B cell (primary cell): ENCODE results near the gene PLPP4. TPM values are rescaled to one million over a fixed set of nuclear protein-coding genes. Genes with fewer than 3 reads are reported as not detected.

ENCODE experiments used
- ATAC-seq: fragments of 200-7000 bp; cut with Tn5 transposase; one replicate; pipeline ENCODE4 v1.10.0; 2021; ENCODE audit warnings: low read depth, mild to moderate bottlenecking, moderate number of reproducible peaks, moderate library complexity
- CTCF ChIA-PET: fragments of 350-600 bp; sonication (Branson Sonifier 250); formaldehyde crosslinking; loops from one replicate; lab custom pipeline; 2021; ENCODE audit warnings: antibody characterized with exemption, inconsistent platforms; lab: Charles Lee
- POLR2A ChIA-PET: fragments of 350-600 bp; sonication (Branson Sonifier 250); formaldehyde crosslinking; loops from one replicate; lab custom pipeline; 2021; ENCODE audit warnings: antibody characterized with exemption; lab: Charles Lee
- DNase-seq: peaks from one replicate; pipeline ENCODE4 v3.0.0; 2013
- H2AFZ ChIP-seq: 2 replicates; pipeline ENCODE4 v1.6.1; 2012; ENCODE audit warnings: mild to moderate bottlenecking, low read depth, low read length; ENCODE audit not compliant: insufficient read depth, poor library complexity, severe bottlenecking
- H3K27ac ChIP-seq, 2 donors: 1 replicate in 1 of 2; 2 replicates in 1 of 2; pipeline ENCODE4 v1.5.1; 2012 to 2013; ENCODE audit warnings: low read length in 2 of 2, mild to moderate bottlenecking in 2 of 2, moderate library complexity in 1 of 2
- H3K27me3 ChIP-seq, 4 experiments: fragments of 200-600 bp in 1 of 4; sonication (generic) in 1 of 4; replicated peaks in 1 of 4; 1 replicate in 2 of 4; 2 replicates in 2 of 4; pipeline versions ENCODE4 v1.6.1 to v1.7.0; 2013 to 2016; ENCODE audit warnings: low read length in 3 of 4, mild to moderate bottlenecking in 2 of 4, mixed read lengths in 1 of 4, moderate library complexity in 1 of 4; ENCODE audit not compliant: insufficient read depth in 4 of 4, control insufficient read depth in 3 of 4; ENCODE audit errors: control extremely low read depth in 1 of 4
- H3K36me3 ChIP-seq, 2 experiments: replicated peaks in 1 of 2; 1 replicate in 1 of 2; 2 replicates in 1 of 2; pipeline versions ENCODE4 v1.6.1 to v1.7.1; 2013; ENCODE audit warnings: low read length in 1 of 2; ENCODE audit not compliant: insufficient read depth in 2 of 2, control insufficient read depth in 1 of 2; ENCODE audit errors: control extremely low read depth in 1 of 2, extremely low read depth in 1 of 2
- H3K4me1 ChIP-seq, 2 donors: fragments of 200-600 bp in 1 of 2; sonication (generic) in 1 of 2; 1 replicate in 1 of 2; 2 replicates in 1 of 2; pipeline versions ENCODE4 v1.5.1 to v1.6.1; 2013 to 2017; ENCODE audit warnings: low read length in 2 of 2; ENCODE audit not compliant: control insufficient read depth in 2 of 2, insufficient read depth in 2 of 2
- H3K4me2 ChIP-seq: replicated peaks from 2 replicates; pipeline ENCODE3; 2012; ENCODE audit warnings: mild to moderate bottlenecking, low read depth, low read length; ENCODE audit not compliant: poor library complexity, severe bottlenecking
- H3K4me3 ChIP-seq, 5 experiments: fragments of 200-600 bp in 1 of 5; sonication (generic) in 1 of 5; 1 replicate in 3 of 5; 2 replicates in 2 of 5; pipeline versions ENCODE4 v1.5.1 to v1.7.0; 2011 to 2016; ENCODE audit warnings: low read length in 4 of 5, mild to moderate bottlenecking in 4 of 5, low read depth in 2 of 5, control low read depth in 1 of 5, moderate library complexity in 1 of 5; ENCODE audit not compliant: insufficient read depth in 1 of 5; ENCODE audit errors: control extremely low read depth in 1 of 5, extremely low read depth in 1 of 5
- H3K79me2 ChIP-seq: fragments of 200-600 bp; sonication (generic); one replicate; pipeline ENCODE4 v1.6.0; 2016; ENCODE audit warnings: low read length; ENCODE audit not compliant: control insufficient read depth, insufficient read depth
- H3K9ac ChIP-seq: fragments of 200-600 bp; sonication (generic); 2 replicates; pipeline ENCODE4 v1.6.1; 2017; ENCODE audit warnings: mild to moderate bottlenecking, low read length, moderate library complexity
- H3K9me3 ChIP-seq, 3 donors: one replicate each; pipeline versions ENCODE4 v1.6.1 to v1.7.1; 2013; ENCODE audit warnings: low read length in 2 of 3; ENCODE audit not compliant: control insufficient read depth in 2 of 3, insufficient read depth in 1 of 3; ENCODE audit errors: control extremely low read depth in 1 of 3
- H4K20me1 ChIP-seq: 2 replicates; pipeline ENCODE4 v1.6.0; 2012; ENCODE audit warnings: mild to moderate bottlenecking, low read length; ENCODE audit not compliant: insufficient read depth, control insufficient read depth, poor library complexity, severe bottlenecking
- H3K27ac Mint-ChIP-seq: one replicate; pipeline ENCODE4 v1.8.0; 2021; ENCODE audit warnings: mixed read lengths
- H3K27me3 Mint-ChIP-seq: one replicate; pipeline ENCODE4 v1.8.0; 2021; ENCODE audit warnings: mixed read lengths
- H3K4me1 Mint-ChIP-seq: one replicate; pipeline ENCODE4 v1.8.0; 2021; ENCODE audit warnings: mixed read lengths
- H3K4me3 Mint-ChIP-seq: one replicate; pipeline ENCODE4 v1.8.0; 2021; ENCODE audit warnings: mixed read lengths
- H3K9me3 Mint-ChIP-seq: one replicate; pipeline ENCODE4 v1.8.0; 2022; ENCODE audit warnings: mixed read lengths; ENCODE audit not compliant: insufficient read depth
- CTCF ChIP-seq: fragments of 200-600 bp; IDR thresholded peaks from one replicate; pipeline ENCODE4 v1.8.0; 2022; ENCODE audit warnings: antibody characterized with exemption, mild to moderate bottlenecking
- EZH2 ChIP-seq: IDR thresholded peaks from 2 replicates; pipeline ENCODE4 v1.6.1; 2012; ENCODE audit warnings: borderline replicate concordance, low read depth, mild to moderate bottlenecking, moderate library complexity, low read length; ENCODE audit not compliant: insufficient read depth, poor library complexity, severe bottlenecking
- WGBS: methylation state at CpG from one replicate; pipeline ENCODE4 v1.1.5; 2013; ENCODE audit warnings: missing lambda C conversion rate; ENCODE audit not compliant: insufficient coverage; 5-methylcytosine and 5-hydroxymethylcytosine counted together
- intact Hi-C: fragments of 100-400 bp; cut with micrococcal nuclease; formaldehyde crosslinking; loops from one replicate; pipeline ENCODE4 v1.10.0; 2022
- polyA plus RNA-seq: library from polyadenylated mRNA; depleted of rRNA; stranded (reverse); fragments of >200 nt; gene quantifications from 2 replicates; pipeline ENCODE4 v1.2.3, GENCODE V29; 2012
- total RNA-seq, 2 donors: library from RNA; stranded (reverse); fragments of 120-200 nt in 1 of 2; gene quantifications; 1 replicate in 1 of 2; 2 replicates in 1 of 2; pipeline versions ENCODE4 v1.2.3 to v1.2.4, GENCODE V29; 2013 to 2022

The PLPP4 gene
- total and polyA plus RNA-seq, 2 donors (not counting 1 experiment from before 2014, with no cell fraction given): not detected

GRCh38 chr10:120630266-120630665, 173.2 kb downstream of the PLPP4 start:
- Mint-ChIP-seq H3K9me3 (no peaks in the 10 kb centered on the region), H3K4me1 (no peaks in the 10 kb centered on the region), H3K4me3 (no peak overlapping the region), H3K27ac (no peak overlapping the region), H3K27me3 (peaks cover 8% of the 10 kb centered on the region)
- Histone ChIP-seq H3K27ac (no peak overlapping the region), H3K79me2 (no peaks in the 10 kb centered on the region), H2AFZ (no peak overlapping the region), H3K4me2 (no peak overlapping the region), H3K27me3 (peaks cover 0 to 3% (median 0%) of the 10 kb centered on the region in 4 experiments), H3K9me3 (peaks cover 0 to 5% (median 0%) of the 10 kb centered on the region in 3 donors), H3K4me1 (no peaks in the 10 kb centered on the region), H4K20me1 (no peaks in the 10 kb centered on the region), H3K36me3 (no peaks in the 10 kb centered on the region), H3K9ac (no peak overlapping the region), H3K4me3 (no peak overlapping the region)
- intact Hi-C loops: no loop called here
- ATAC-seq (no peak), DNase-seq (no peak)
- POLR2A ChIA-PET: no interaction called here
- no CpG with 5 or more reads among the region's 1 CpG for WGBS
- TF ChIP-seq CTCF: no peak
- TF ChIP-seq EZH2: no peak
- CTCF ChIA-PET: no interaction called here

GRCh38 chr10:120632047-120632446, 175.0 kb downstream of the PLPP4 start:
- Mint-ChIP-seq H3K4me1 (no peaks in the 10 kb centered on the region), H3K27ac (no peak overlapping the region), H3K9me3 (no peaks in the 10 kb centered on the region), H3K4me3 (no peak overlapping the region), H3K27me3 (peaks cover 8% of the 10 kb centered on the region)
- H3K9me3 ChIP-seq: peaks cover 0 to 5% (median 0%) of the 10 kb centered on the region in 3 donors
- H3K4me1 ChIP-seq: no peaks in the 10 kb centered on the region
- H3K4me2 ChIP-seq: no peak overlapping the region
- no peak overlapping the region for H2AFZ ChIP-seq
- H3K27me3 ChIP-seq: peaks cover 0 to 6% (median 0%) of the 10 kb centered on the region in 4 experiments
- H3K4me3 ChIP-seq: no peak overlapping the region
- no peaks in the 10 kb centered on the region for H3K36me3 ChIP-seq
- DNase-seq (no peak), ATAC-seq (no peak)
- H3K79me2 ChIP-seq: no peaks in the 10 kb centered on the region
- ChIA-PET POLR2A (no interaction called here), CTCF (no interaction called here)
- H3K27ac ChIP-seq: no peak overlapping the region
- H4K20me1 ChIP-seq: no peaks in the 10 kb centered on the region
- WGBS: 45% methylated on average over 1 of the region's 1 CpG
- H3K9ac ChIP-seq: no peak overlapping the region
- intact Hi-C loops: no loop called here
- no peak for TF ChIP-seq CTCF
- TF ChIP-seq EZH2: no peak
